Glutamatergic neuron (in vitro differentiated cells): ENCODE data around the gene TRAF2. TPM values are rescaled to one million over a fixed set of nuclear protein-coding genes. Genes with fewer than 3 reads are reported as not detected.
A peak's percentile ranks its signal among the peaks of the same experiment; 100 is the strongest.
"Not testable (repeated sequence)": the region's sequence is repeated elsewhere in the genome, so short reads cannot be mapped to it uniquely, and the experiment has no call there.

ENCODE experiments used
- DNase-seq: peaks from one replicate; pipeline ENCODE4 v3.0.0; 2022
- H3K27ac Mint-ChIP-seq: one replicate; pipeline ENCODE4 v1.8.0; 2020; ENCODE audit warnings: mild to moderate bottlenecking, mixed read lengths, inconsistent platforms; ENCODE audit not compliant: unreplicated experiment
- H3K27me3 Mint-ChIP-seq: one replicate; pipeline ENCODE4 v1.8.0; 2020; ENCODE audit warnings: mild to moderate bottlenecking, moderate library complexity, mixed read lengths, inconsistent platforms; ENCODE audit not compliant: unreplicated experiment
- H3K36me3 Mint-ChIP-seq: one replicate; pipeline ENCODE4 v1.8.0; 2020; ENCODE audit warnings: mild to moderate bottlenecking, mixed read lengths, inconsistent platforms; ENCODE audit not compliant: unreplicated experiment
- H3K4me1 Mint-ChIP-seq: one replicate; pipeline ENCODE4 v1.8.0; 2020; ENCODE audit warnings: mild to moderate bottlenecking, low read depth, mixed read lengths, inconsistent platforms; ENCODE audit not compliant: unreplicated experiment
- H3K4me3 Mint-ChIP-seq: one replicate; pipeline ENCODE4 v1.8.0; 2020; ENCODE audit warnings: mild to moderate bottlenecking, mixed read lengths, inconsistent platforms; ENCODE audit not compliant: unreplicated experiment
- H3K9me3 Mint-ChIP-seq: one replicate; pipeline ENCODE4 v1.8.0; 2020; ENCODE audit warnings: mild to moderate bottlenecking, moderate library complexity, mixed read lengths, inconsistent platforms; ENCODE audit not compliant: unreplicated experiment
- CTCF ChIP-seq: fragments of 200-600 bp; sonication (generic); IDR thresholded peaks from one replicate; pipeline ENCODE4 v1.5.0; 2021; ENCODE audit not compliant: partially characterized antibody, unreplicated experiment
- total RNA-seq: library from RNA; stranded (reverse); fragmentation: NEBNext Ultra II Directional; extraction: Animal tissue kit (Norgen Biotek cat#: 25700); gene quantifications from one replicate; pipeline ENCODE4 v1.2.1, GENCODE V29; 2021; ENCODE audit not compliant: unreplicated experiment

The TRAF2 gene
- total RNA-seq, 1 donor from 2014 or later, result 27.3 TPM

GRCh38 chr9:136881691-136882108, 4.6 kb upstream of the TRAF2 start:
- Mint-ChIP-seq H3K27ac (no peak overlapping the region), H3K9me3 (peaks cover 2% of the 10 kb centered on the region), H3K4me3 (no peak overlapping the region), H3K36me3 (no peaks in the 10 kb centered on the region), H3K4me1 (no peaks in the 10 kb centered on the region), H3K27me3 (peaks cover 2% of the 10 kb centered on the region)
- DNase-seq, result no peak
- TF ChIP-seq CTCF, result no peak

DNA sequence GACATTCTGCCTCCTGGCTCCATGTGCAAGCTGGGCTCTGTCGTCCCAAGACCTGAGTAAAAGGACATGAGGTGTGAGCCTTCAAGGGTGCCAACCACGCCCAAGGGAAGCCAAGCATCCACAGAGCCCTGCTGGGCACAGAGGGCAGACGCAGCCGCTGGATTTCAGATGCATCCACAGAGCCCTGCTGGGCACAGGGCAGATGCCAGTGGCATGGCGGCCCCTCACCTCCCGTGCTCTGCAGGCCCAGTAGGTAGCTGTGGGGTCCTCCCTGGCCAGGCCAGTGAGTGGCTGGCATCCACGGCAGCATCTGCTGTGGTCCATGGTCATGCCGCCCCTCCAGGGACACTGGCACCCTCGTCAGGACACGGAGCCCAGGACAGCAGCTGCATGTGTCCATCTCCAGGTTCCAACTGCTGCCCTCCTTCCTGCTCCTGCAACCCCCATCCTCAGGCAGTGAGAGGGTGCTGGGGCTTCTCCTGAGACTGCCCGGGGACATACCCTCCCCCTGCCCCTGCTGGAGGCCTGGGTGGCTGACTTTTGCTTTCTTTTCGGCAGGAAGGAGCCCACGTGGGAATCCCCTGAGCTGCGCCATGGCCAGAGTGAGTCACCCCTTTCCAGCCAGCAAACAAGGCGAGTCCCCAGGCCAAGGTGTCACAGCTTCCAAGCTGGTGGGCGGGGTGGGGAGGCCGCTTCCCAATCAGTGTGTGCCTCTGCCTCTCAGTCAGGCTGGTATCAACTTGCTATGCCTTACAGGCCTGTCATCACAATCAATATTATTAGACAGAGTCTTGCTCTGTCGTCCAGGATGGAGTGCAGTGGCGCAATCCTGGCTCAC, 4.0 kb upstream of the TRAF2 start:
- DNase-seq, result no peak
- Mint-ChIP-seq H3K27ac (no peak overlapping the region), H3K4me1 (peaks cover 2% of the 10 kb centered on the region), H3K27me3 (peaks cover 2% of the 10 kb centered on the region), H3K9me3 (peaks cover 2% of the 10 kb centered on the region), H3K36me3 (no peaks in the 10 kb centered on the region), H3K4me3 (no peak overlapping the region)
- no peak for TF ChIP-seq CTCF

GRCh38 chr9:136882947-136883283, 3.4 kb upstream of the TRAF2 start:
- not testable (repeated sequence) for H3K27me3 Mint-ChIP-seq, H3K9me3 Mint-ChIP-seq, H3K36me3 Mint-ChIP-seq, H3K4me1 Mint-ChIP-seq, H3K4me3 Mint-ChIP-seq, H3K27ac Mint-ChIP-seq, DNase-seq

DNA sequence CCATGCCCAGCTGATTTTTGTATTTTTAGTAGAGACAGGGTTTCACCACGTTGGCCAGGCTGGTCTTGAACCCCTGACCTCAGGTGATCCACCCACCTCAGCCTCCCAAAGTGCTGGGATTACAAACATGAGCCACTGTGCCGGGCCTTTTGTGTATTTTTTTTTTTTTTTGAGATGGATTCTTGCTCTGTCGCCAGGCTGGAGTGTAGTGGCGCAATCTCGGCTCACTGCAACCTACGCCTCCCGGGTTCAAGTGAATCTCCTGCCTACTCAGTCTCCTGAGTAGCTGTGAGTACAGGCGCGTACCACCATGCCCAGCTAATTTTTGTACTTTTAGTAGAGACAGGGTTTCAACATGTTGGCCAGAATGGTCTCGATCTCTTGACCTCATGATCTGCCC, 2.6 kb upstream of the TRAF2 start:
- H3K9me3 Mint-ChIP-seq, H3K4me1 Mint-ChIP-seq, H3K36me3 Mint-ChIP-seq, H3K4me3 Mint-ChIP-seq, H3K27me3 Mint-ChIP-seq, H3K27ac Mint-ChIP-seq, DNase-seq: not testable (repeated sequence)

DNA sequence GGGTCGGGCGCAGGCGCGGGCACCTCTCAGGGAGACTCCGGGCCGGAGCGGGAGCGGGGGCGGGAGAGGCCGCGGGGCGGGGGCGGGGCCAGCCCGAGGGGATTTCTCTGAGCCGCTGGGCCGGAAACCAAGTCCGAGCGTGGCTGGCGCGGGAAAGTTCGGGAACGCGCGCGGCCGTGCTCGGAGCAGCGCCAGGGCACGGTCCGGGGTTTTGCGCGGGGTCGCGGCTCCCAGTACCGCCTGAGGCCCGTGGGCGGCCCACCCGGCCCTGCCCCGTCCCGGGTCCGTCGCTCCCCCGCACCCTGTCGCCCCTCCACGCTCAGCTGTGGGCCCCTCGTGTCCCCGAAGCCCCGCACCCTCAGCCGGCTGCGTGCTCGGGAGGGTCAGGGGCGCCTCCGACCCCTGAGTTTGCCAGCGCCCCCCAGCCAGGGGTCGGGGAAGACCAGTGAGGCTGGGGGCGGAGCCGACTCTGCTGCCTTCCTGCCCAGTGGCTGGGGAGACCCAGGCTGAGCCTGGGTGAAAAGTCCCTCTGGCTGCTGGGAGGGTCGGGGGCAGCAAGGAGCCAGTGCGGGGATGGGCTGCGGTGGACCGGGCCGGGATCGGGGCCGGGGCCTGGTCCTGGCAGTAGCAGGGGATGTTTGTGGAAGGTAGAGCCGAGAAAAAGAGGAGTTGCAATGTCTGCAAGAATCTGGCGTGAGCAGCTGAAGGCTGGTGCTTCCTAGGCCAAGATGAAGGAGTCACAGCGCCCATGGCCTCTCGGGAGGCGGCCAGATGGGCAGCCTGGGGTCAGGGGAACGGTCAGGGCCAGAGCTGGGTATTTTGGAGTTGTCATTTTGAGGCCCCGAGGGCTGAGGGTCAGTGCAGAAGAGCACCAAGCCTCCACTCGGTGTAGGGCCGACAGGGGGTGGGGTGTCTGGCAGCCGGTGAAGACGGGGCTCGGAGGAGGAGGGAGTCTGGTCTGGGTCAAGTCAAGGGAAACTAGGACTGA, 588 bp downstream of the TRAF2 start:
- Mint-ChIP-seq H3K4me3 (peak overlapping the region; percentile 92), H3K27me3 (no peaks in the 10 kb centered on the region), H3K4me1 (peaks cover 4% of the 10 kb centered on the region), H3K27ac (peak overlapping the region; percentile 79), H3K36me3 (no peaks in the 10 kb centered on the region), H3K9me3 (peaks cover 3% of the 10 kb centered on the region)
- peak; percentile 69 for DNase-seq
- TF ChIP-seq CTCF, result no peak
